ENCODE data around the gene DBF4B.

The DBF4B gene

GRCh38 chr17:44759086-44759915, 50.8 kb downstream of the DBF4B start:
- Histone ChIP-seq H3K4me3 (ENCODE audit: control insufficient read depth in 1 of 7, extremely low read depth in 1 of 7, insufficient read depth in 4 of 7, low read depth in 2 of 7, low read length in 6 of 7) (peak overlapping the region in 4 of 7 experiments; percentile 20 to 66 (median 35)), H3K36me3 (ENCODE audit: control insufficient read depth in 4 of 4, insufficient read depth in 4 of 4, low read length in 3 of 4) (no peaks in the 10 kb centered on the region), H3K27ac (ENCODE audit: insufficient read depth in 1 of 2, low read depth in 1 of 2, low read length in 2 of 2, poor library complexity in 1 of 2, severe bottlenecking in 2 of 2) (no peak overlapping the region), H3K9me3 (ENCODE audit: control extremely low read depth in 1 of 5, control insufficient read depth in 4 of 5, insufficient read depth in 2 of 5, low read depth in 1 of 5, low read length in 4 of 5) (no peaks in the 10 kb centered on the region), H3K4me1 (ENCODE audit: control extremely low read depth in 1 of 4, control insufficient read depth in 4 of 4, insufficient read depth in 4 of 4, low read length in 3 of 4) (peaks cover 0 to 15% (median 13%) of the 10 kb centered on the region in 4 experiments), H3K27me3 (replicated peaks in 2 of 5; ENCODE audit: control insufficient read depth in 4 of 5, insufficient read depth in 5 of 5, low read length in 4 of 5) (peaks cover 0 to 43% (median 7%) of the 10 kb centered on the region in 5 experiments)
- POLR2A ChIA-PET, result interaction anchor here (0.5 to 1.0 kb wide), 2 partner anchors 8 to 125 kb away, joined by 3 to 5 read pairs; no protein-coding TSS in a partner anchor
- CTCF ChIA-PET, result interaction anchor here (0.6 to 1.6 kb wide), 5 partner anchors 11 to 119 kb away, joined by 3 to 4 read pairs (median 3); no protein-coding TSS in a partner anchor
- 16% methylated on average over 25 of the region's 60 CpGs for WGBS (ENCODE audit: insufficient coverage)
- no peak for DNase-seq

- CTCF ChIA-PET, result interaction anchor here (0.6 to 1.6 kb wide), 5 partner anchors 10 to 119 kb away, joined by 3 to 4 read pairs (median 3); no protein-coding TSS in a partner anchor
- Histone ChIP-seq H3K27ac (ENCODE audit: insufficient read depth in 1 of 2, low read depth in 1 of 2, low read length in 2 of 2, poor library complexity in 1 of 2, severe bottlenecking in 2 of 2) (no peak overlapping the region), H3K4me1 (ENCODE audit: control extremely low read depth in 1 of 4, control insufficient read depth in 4 of 4, insufficient read depth in 4 of 4, low read length in 3 of 4) (peaks cover 0 to 15% (median 13%) of the 10 kb centered on the region in 4 experiments), H3K9me3 (ENCODE audit: control extremely low read depth in 1 of 5, control insufficient read depth in 4 of 5, insufficient read depth in 2 of 5, low read depth in 1 of 5, low read length in 4 of 5) (no peaks in the 10 kb centered on the region), H3K4me3 (ENCODE audit: control insufficient read depth in 1 of 7, extremely low read depth in 1 of 7, insufficient read depth in 4 of 7, low read depth in 2 of 7, low read length in 6 of 7) (no peak overlapping the region), H3K36me3 (ENCODE audit: control insufficient read depth in 4 of 4, insufficient read depth in 4 of 4, low read length in 3 of 4) (no peaks in the 10 kb centered on the region), H3K27me3 (replicated peaks in 2 of 5; ENCODE audit: control insufficient read depth in 4 of 5, insufficient read depth in 5 of 5, low read length in 4 of 5) (peaks cover 0 to 43% (median 7%) of the 10 kb centered on the region in 5 experiments)
- DNase-seq, result no peak
- POLR2A ChIA-PET, result interaction anchor here (0.5 kb wide), 1 partner anchor 124 kb away, joined by 3 read pairs; no protein-coding TSS in a partner anchor
- 56% methylated on average over 2 of the region's 3 CpGs for WGBS (ENCODE audit: insufficient coverage)
Observed at GRCh38 chr17:44759916-44760243, 51.4 kb downstream of the DBF4B start.

GRCh38 chr17:44760474-44761308, 52.2 kb downstream of the DBF4B start:
- no peak for DNase-seq
- Histone ChIP-seq H3K27ac (ENCODE audit: insufficient read depth in 1 of 2, low read depth in 1 of 2, low read length in 2 of 2, poor library complexity in 1 of 2, severe bottlenecking in 2 of 2) (no peak overlapping the region), H3K36me3 (ENCODE audit: control insufficient read depth in 4 of 4, insufficient read depth in 4 of 4, low read length in 3 of 4) (no peaks in the 10 kb centered on the region), H3K4me1 (ENCODE audit: control extremely low read depth in 1 of 4, control insufficient read depth in 4 of 4, insufficient read depth in 4 of 4, low read length in 3 of 4) (peaks cover 0 to 15% (median 13%) of the 10 kb centered on the region in 4 experiments), H3K27me3 (replicated peaks in 2 of 5; ENCODE audit: control insufficient read depth in 4 of 5, insufficient read depth in 5 of 5, low read length in 4 of 5) (peaks cover 0 to 43% (median 7%) of the 10 kb centered on the region in 5 experiments), H3K4me3 (ENCODE audit: control insufficient read depth in 1 of 7, extremely low read depth in 1 of 7, insufficient read depth in 4 of 7, low read depth in 2 of 7, low read length in 6 of 7) (no peak overlapping the region), H3K9me3 (ENCODE audit: control extremely low read depth in 1 of 5, control insufficient read depth in 4 of 5, insufficient read depth in 2 of 5, low read depth in 1 of 5, low read length in 4 of 5) (no peaks in the 10 kb centered on the region)
- WGBS (ENCODE audit: insufficient coverage), result 96% methylated on average over 7 of the region's 13 CpGs
- ChIA-PET CTCF (interaction anchor here (1.3 to 1.6 kb wide), 2 partner anchors 9 to 18 kb away, joined by 3 to 4 read pairs; no protein-coding TSS in a partner anchor), POLR2A (no interaction called here)

GRCh38 chr17:44761932-44762810, 53.7 kb downstream of the DBF4B start:
- no peak overlapping the region for H3K27ac ChIP-seq (ENCODE audit: insufficient read depth in 1 of 2, low read depth in 1 of 2, low read length in 2 of 2, poor library complexity in 1 of 2, severe bottlenecking in 2 of 2)
- no peaks in the 10 kb centered on the region for H3K9me3 ChIP-seq (ENCODE audit: control extremely low read depth in 1 of 5, control insufficient read depth in 4 of 5, insufficient read depth in 2 of 5, low read depth in 1 of 5, low read length in 4 of 5)
- ChIA-PET CTCF (interaction anchor here (1.0 to 1.3 kb wide), 3 partner anchors 8 to 17 kb away, joined by 3 read pairs; no protein-coding TSS in a partner anchor), POLR2A (no interaction called here)
- no peak overlapping the region for H3K4me3 ChIP-seq (ENCODE audit: control insufficient read depth in 1 of 7, extremely low read depth in 1 of 7, insufficient read depth in 4 of 7, low read depth in 2 of 7, low read length in 6 of 7)
- peaks cover 0 to 15% (median 13%) of the 10 kb centered on the region in 4 experiments for H3K4me1 ChIP-seq (ENCODE audit: control extremely low read depth in 1 of 4, control insufficient read depth in 4 of 4, insufficient read depth in 4 of 4, low read length in 3 of 4)
- no peak for DNase-seq
- H3K27me3 ChIP-seq (replicated peaks in 2 of 5; ENCODE audit: control insufficient read depth in 4 of 5, insufficient read depth in 5 of 5, low read length in 4 of 5), result peaks cover 0 to 39% (median 7%) of the 10 kb centered on the region in 5 experiments
- no peaks in the 10 kb centered on the region for H3K36me3 ChIP-seq (ENCODE audit: control insufficient read depth in 4 of 4, insufficient read depth in 4 of 4, low read length in 3 of 4)
- 95% methylated on average over 13 of the region's 17 CpGs for WGBS (ENCODE audit: insufficient coverage)

GRCh38 chr17:44763170-44763569, 54.7 kb downstream of the DBF4B start:
- no peak for DNase-seq
- Histone ChIP-seq H3K9me3 (ENCODE audit: control extremely low read depth in 1 of 5, control insufficient read depth in 4 of 5, insufficient read depth in 2 of 5, low read depth in 1 of 5, low read length in 4 of 5) (no peaks in the 10 kb centered on the region), H3K4me1 (ENCODE audit: control extremely low read depth in 1 of 4, control insufficient read depth in 4 of 4, insufficient read depth in 4 of 4, low read length in 3 of 4) (peaks cover 0 to 25% (median 23%) of the 10 kb centered on the region in 4 experiments), H3K27ac (ENCODE audit: insufficient read depth in 1 of 2, low read depth in 1 of 2, low read length in 2 of 2, poor library complexity in 1 of 2, severe bottlenecking in 2 of 2) (no peak overlapping the region), H3K27me3 (replicated peaks in 2 of 5; ENCODE audit: control insufficient read depth in 4 of 5, insufficient read depth in 5 of 5, low read length in 4 of 5) (peaks cover 0 to 29% (median 5%) of the 10 kb centered on the region in 5 experiments), H3K36me3 (ENCODE audit: control insufficient read depth in 4 of 4, insufficient read depth in 4 of 4, low read length in 3 of 4) (no peaks in the 10 kb centered on the region), H3K4me3 (ENCODE audit: control insufficient read depth in 1 of 7, extremely low read depth in 1 of 7, insufficient read depth in 4 of 7, low read depth in 2 of 7, low read length in 6 of 7) (no peak overlapping the region)
- 100% methylated on average over 3 of the region's 5 CpGs for WGBS (ENCODE audit: insufficient coverage)
- ChIA-PET CTCF (interaction anchor here (1.0 to 1.3 kb wide), 4 partner anchors 8 to 30 kb away, joined by 3 to 4 read pairs (median 3); no protein-coding TSS in a partner anchor), POLR2A (no interaction called here)

- POLR2A ChIA-PET, result no interaction called here
- Histone ChIP-seq H3K27ac (ENCODE audit: insufficient read depth in 1 of 2, low read depth in 1 of 2, low read length in 2 of 2, poor library complexity in 1 of 2, severe bottlenecking in 2 of 2) (no peak overlapping the region), H3K36me3 (ENCODE audit: control insufficient read depth in 4 of 4, insufficient read depth in 4 of 4, low read length in 3 of 4) (no peaks in the 10 kb centered on the region), H3K9me3 (ENCODE audit: control extremely low read depth in 1 of 5, control insufficient read depth in 4 of 5, insufficient read depth in 2 of 5, low read depth in 1 of 5, low read length in 4 of 5) (no peaks in the 10 kb centered on the region), H3K4me3 (ENCODE audit: control insufficient read depth in 1 of 7, extremely low read depth in 1 of 7, insufficient read depth in 4 of 7, low read depth in 2 of 7, low read length in 6 of 7) (no peak overlapping the region), H3K27me3 (replicated peaks in 2 of 5; ENCODE audit: control insufficient read depth in 4 of 5, insufficient read depth in 5 of 5, low read length in 4 of 5) (peaks cover 0 to 6% (median 0%) of the 10 kb centered on the region in 5 experiments), H3K4me1 (ENCODE audit: control extremely low read depth in 1 of 4, control insufficient read depth in 4 of 4, insufficient read depth in 4 of 4, low read length in 3 of 4) (peaks cover 0 to 45% (median 29%) of the 10 kb centered on the region in 4 experiments)
- DNase-seq, result no peak
- CTCF ChIA-PET, result interaction anchor here (0.9 to 1.3 kb wide), 3 partner anchors 9 to 32 kb away, joined by 3 read pairs; no protein-coding TSS in a partner anchor
- 94% methylated on average over 11 of the region's 11 CpGs for WGBS (ENCODE audit: insufficient coverage)
Observed at GRCh38 chr17:44765965-44766364, 57.5 kb downstream of the DBF4B start.
